NT2/D1 (cell line): ENCODE data around the gene IQSEC3.

Source experiments
- SUZ12 ChIP-seq: IDR thresholded peaks from 2 replicates; pipeline ENCODE4 v1.6.1; 2011; ENCODE audit not compliant: insufficient read length, insufficient read depth; ENCODE audit errors: extremely low read depth
- YY1 ChIP-seq: IDR thresholded peaks from 2 replicates; pipeline ENCODE4 v1.6.1; 2011; ENCODE audit not compliant: insufficient read length, insufficient read depth
- ZNF274 ChIP-seq: IDR thresholded peaks from 2 replicates; pipeline ENCODE4 v1.6.1; 2011; ENCODE audit warnings: mild to moderate bottlenecking, low read depth, low read length

DNA sequence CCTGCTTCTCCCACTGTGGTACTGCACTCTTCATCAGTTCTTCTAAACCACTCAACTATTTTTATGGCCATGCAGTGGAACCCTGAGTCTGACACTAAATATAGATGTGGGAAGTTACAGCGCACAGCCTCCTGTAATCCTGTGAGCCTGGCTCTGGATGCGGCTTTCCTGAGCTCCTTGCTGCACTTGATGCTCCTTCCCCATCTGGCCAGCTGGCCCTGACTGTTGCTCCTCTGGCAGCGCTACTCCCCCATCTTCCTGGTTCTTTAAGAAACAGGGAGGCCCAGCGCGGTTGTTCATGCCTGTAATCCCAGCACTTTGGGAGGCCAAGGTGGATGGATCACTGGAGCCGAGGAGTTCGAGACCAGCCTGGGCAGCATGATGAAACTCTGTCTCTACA lies 24.6 kb downstream of the IQSEC3 start:
- TF ChIP-seq YY1 = no peak
- TF ChIP-seq ZNF274 = no peak
- TF ChIP-seq SUZ12 = no peak
